Fibroblast of the aortic adventitia (primary cell): Measurements from ENCODE around the gene COPS4. TPM values are rescaled to one million over a fixed set of nuclear protein-coding genes. Genes with fewer than 3 reads are reported as not detected.

Experiments used
- DNase-seq: peaks from one replicate; pipeline ENCODE4 v3.0.0-alpha.2; 2010; ENCODE audit warnings: low read depth
- H3K4me3 ChIP-seq: 2 replicates; pipeline ENCODE4 v1.5.1; 2011; ENCODE audit warnings: low read depth, mild to moderate bottlenecking, control low read depth, low read length, moderate library complexity
- total RNA-seq: library from RNA; depleted of rRNA; stranded (reverse); fragments of >200 nt; gene quantifications from 2 replicates; pipeline ENCODE4 v1.2.3, GENCODE V29; 2012; ENCODE audit warnings: low replicate concordance
- TF ChIP-seq, protein P1 (sequence below): IDR thresholded peaks from 2 replicates; pipeline ENCODE4 v1.5.1; 2011; ENCODE audit warnings: mild to moderate bottlenecking, low read length, control low read depth, inconsistent platforms; ENCODE audit not compliant: insufficient read depth

COPS4 gene
- total RNA-seq, 1 donor, result 69.3 TPM

DNA sequence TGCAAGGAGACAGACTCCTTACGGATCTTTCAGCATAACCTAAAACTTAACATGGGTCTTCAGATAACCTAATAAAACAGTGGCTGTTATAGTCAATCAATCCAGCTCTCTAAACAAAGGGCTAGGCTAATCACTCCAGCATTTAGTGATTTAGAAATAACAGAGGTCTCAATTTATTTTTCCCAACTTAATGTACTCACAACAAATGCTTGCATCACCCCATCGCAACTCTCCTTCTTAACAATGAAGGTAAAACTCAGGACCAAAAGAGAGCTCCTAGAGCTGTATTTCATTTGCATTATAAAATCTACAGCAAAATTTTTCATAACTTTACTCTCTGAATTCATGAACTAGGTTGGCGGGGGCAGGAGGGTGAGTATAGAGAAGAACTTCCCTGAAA is 25.5 kb upstream of the COPS4 start:
- TF ChIP-seq, protein P1, sequence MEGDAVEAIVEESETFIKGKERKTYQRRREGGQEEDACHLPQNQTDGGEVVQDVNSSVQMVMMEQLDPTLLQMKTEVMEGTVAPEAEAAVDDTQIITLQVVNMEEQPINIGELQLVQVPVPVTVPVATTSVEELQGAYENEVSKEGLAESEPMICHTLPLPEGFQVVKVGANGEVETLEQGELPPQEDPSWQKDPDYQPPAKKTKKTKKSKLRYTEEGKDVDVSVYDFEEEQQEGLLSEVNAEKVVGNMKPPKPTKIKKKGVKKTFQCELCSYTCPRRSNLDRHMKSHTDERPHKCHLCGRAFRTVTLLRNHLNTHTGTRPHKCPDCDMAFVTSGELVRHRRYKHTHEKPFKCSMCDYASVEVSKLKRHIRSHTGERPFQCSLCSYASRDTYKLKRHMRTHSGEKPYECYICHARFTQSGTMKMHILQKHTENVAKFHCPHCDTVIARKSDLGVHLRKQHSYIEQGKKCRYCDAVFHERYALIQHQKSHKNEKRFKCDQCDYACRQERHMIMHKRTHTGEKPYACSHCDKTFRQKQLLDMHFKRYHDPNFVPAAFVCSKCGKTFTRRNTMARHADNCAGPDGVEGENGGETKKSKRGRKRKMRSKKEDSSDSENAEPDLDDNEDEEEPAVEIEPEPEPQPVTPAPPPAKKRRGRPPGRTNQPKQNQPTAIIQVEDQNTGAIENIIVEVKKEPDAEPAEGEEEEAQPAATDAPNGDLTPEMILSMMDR, result no peak
- peak; percentile 46 for DNase-seq
- H3K4me3 ChIP-seq, result peak overlapping the region; percentile 81

DNA sequence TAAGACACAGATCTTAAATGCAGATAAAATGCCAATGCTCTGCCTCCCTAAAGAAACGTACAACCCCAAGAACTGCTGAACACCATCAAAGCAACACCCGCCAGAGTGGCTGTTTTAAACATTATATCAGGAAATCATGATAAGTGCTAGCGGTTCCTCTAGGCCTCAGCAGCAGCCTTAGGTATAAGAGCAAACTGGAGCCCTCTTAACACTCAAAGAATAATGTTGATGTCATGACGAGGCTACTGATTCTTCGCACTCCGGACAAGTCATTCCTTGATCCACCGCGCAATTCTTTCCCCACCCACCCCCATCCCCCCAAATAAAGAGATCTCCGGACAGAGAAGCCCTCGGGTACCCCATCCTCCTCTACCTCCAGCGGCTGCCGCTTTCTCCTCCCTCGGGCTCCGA is 24.9 kb upstream of the COPS4 start:
- TF ChIP-seq, protein P1, result no peak
- H3K4me3 ChIP-seq, result peak overlapping the region; percentile 81
- DNase-seq, result peak; percentile 39

DNA sequence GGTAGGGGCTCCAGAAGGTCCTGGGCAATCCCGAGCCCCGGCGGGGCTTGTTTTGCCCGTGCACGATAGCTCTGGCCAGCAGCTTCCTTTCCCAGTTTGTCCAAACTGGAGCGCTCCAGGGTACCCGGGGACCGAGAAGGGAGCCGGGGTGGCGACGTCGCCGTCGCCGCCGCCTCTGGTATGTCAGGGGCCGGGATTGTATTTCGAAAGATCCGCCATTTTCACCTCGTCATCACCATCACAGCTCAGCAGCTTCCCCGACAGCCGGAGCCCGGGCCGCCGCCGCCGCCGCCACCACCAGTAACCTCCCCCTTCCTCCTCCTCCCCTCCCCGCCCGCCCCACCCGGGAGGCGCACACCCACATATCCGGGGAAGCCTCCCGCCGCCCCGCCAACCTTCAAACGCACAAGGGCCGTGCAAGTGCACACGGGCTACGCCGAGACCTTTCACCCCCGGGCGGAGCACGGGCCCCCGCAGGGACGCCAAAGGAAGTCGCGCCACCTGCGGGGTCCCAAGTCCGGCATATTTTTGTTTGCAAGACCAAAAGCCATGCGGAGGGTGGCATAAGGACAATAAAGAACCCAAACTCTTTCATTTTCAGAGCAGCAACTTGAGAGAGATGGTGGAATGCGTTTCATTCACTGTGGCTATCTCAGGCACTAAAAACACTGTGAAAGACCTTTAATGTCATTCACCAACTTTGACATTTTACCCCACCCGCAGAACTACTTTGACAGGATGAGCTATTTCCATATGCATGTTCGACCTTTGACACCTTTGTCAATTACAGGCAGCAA is 24.3 kb upstream of the COPS4 start, which contains the start of gene LIN54:
TSS of gene LIN54 (minus strand) at position 302 of the 797 bp plus-strand sequence. CDS start 25,979 bp downstream, outside the sequence.
- peak within 1 kb of the TSS; percentile 81 for H3K4me3 ChIP-seq
- DNase-seq, result peak; percentile 61
- TF ChIP-seq, protein P1, result no peak

DNA sequence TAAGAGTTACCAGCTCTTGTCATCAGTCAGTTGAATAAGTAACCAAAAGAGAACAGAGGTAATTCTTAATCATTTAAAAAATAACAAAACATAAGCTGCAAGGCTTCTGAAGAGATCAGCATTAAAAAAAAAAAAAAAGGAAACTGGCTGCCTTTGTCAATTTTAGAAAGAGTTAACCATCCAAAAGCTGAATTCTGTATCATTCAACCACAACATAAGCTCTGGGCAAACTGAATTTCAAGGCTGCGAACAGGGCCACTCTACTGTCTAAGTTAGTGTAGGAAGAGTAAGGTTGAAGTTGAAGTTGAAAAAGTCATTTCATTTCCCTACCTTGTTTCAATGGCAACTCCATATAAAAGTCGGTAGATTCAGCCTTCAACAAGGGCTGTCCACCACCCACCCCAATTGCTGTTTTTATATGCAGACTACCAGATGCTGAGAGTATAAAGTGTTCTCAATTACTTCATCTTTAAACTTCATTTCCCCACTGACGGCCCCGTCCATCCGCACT is 23.2 kb upstream of the COPS4 start:
- H3K4me3 ChIP-seq, result peak overlapping the region; percentile 74
- DNase-seq, result peak; percentile 16
- TF ChIP-seq, protein P1, result no peak

DNA sequence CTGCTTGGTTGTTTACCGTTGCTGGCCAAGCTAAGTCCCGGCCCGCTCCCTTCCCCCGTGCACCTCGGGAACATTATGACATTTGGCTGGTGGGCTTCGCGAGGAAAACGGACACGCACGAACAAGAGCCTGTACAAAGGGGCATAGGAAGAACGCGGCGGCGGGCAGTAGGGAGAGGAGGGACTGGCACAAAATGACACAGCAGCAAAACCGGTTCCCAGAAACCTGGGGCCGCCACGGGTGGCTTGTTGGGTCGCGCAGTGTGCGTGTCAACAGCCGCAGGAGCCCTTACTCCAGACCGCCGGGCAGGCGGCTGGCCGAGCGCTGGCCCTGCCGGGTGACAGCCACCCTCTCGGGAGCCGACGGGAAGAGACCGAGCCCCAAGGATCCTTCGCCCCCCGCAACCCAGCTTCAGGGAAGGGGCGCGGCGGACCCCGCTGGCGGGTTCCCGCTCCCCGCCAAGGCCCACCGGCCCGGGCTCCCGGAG is 22.7 kb upstream of the COPS4 start:
- TF ChIP-seq, protein P1, result no peak
- no peak for DNase-seq

DNA sequence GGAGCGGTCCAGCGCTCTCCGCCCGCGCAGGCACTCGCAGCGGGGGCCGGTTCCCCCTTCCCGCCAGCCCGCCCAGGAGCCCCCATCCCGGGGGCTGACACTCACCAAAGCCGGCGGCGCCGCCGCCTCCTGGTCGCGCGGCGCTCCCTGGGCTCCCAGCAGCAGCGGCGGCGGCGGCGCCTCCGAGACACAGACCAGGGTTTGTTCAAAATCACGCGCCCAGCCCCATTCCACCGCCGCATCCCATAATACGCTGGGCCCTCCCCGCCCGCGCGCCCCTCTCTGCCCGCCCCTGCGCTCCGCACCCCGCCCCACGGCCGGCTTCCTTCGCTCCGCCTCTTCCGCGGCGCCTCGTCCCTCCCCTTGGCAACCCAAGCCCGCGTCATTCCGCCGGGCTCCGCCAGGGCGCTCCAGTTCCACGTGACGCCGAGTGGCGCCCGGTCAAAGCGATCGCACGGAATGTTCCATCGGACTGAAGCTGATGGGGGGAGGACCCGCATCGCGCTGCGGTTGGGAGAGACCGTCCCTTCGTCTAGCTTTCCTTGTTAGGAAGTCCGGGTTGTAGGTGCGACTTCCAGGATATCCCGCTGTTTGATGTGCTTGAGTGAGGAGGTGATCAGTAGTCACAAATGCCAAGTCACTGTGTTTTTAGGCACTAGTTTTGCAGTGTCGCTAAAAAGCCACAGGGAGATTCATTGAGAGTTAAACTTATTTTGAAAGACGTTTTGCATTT is 22.1 kb upstream of the COPS4 start:
- DNase-seq, result peak; percentile 98
- TF ChIP-seq, protein P1, result peak; percentile 58
- peak overlapping the region; percentile 86 for H3K4me3 ChIP-seq

More for the DNA sequence above, 22.7 kb upstream of the COPS4 start:
- H3K4me3 ChIP-seq, result peak overlapping the region; percentile 74
